ENCODE results near the gene HRCT1.
"Not testable (repeated sequence)": the region's sequence is repeated elsewhere in the genome, so short reads cannot be mapped to it uniquely, and the experiment has no call there.

The HRCT1 gene

GRCh38 chr9:35907711-35908503 is 1.9 kb downstream of the HRCT1 start:
- FAIRE-seq (no peak), DNase-seq (ENCODE audit: insufficient read length, low spot score) (no peak)
- TF ChIP-seq SPI1 (IDR thresholded peaks at IDR 0.05; ENCODE audit: low read depth, low read length) (no peak), TAF1 (IDR thresholded peaks at IDR 0.05; ENCODE audit: low read depth, low read length) (no peak), PAX5 (IDR thresholded peaks at IDR 0.05; ENCODE audit: insufficient read depth, low read length, severe bottlenecking) (no peak), POU2F2 (IDR thresholded peaks at IDR 0.05; ENCODE audit: low read depth, low read length) (no peak), POLR2AphosphoS5 (IDR thresholded peaks at IDR 0.05; ENCODE audit: low read depth, low read length) (no peak), POLR2A (IDR thresholded peaks at IDR 0.05; ENCODE audit: low read depth, low read length) (no peak)

GRCh38 chr9:35908504-35909125 is 2.6 kb downstream of the HRCT1 start:
- DNase-seq (ENCODE audit: insufficient read length, low spot score) = no peak
- TF ChIP-seq TAF1 (IDR thresholded peaks at IDR 0.05; ENCODE audit: low read depth, low read length) = no peak
- TF ChIP-seq POU2F2 (IDR thresholded peaks at IDR 0.05; ENCODE audit: low read depth, low read length) = no peak
- no peak for TF ChIP-seq SPI1 (IDR thresholded peaks at IDR 0.05; ENCODE audit: low read depth, low read length)
- TF ChIP-seq POLR2AphosphoS5 (IDR thresholded peaks at IDR 0.05; ENCODE audit: low read depth, low read length) = no peak
- TF ChIP-seq POLR2A (IDR thresholded peaks at IDR 0.05; ENCODE audit: low read depth, low read length) = no peak
- TF ChIP-seq PAX5 (IDR thresholded peaks at IDR 0.05; ENCODE audit: insufficient read depth, low read length, severe bottlenecking) = no peak
- FAIRE-seq = no peak

GRCh38 chr9:35909274-35909673 is 3.3 kb downstream of the HRCT1 start, which contains the start of gene SPAAR:
TSS of gene SPAAR (plus strand) at chr9:35909490. CDS start at chr9:35910464, 974 bp downstream.
- FAIRE-seq = no peak
- DNase-seq (ENCODE audit: insufficient read length, low spot score) = no peak
- TF ChIP-seq POLR2A (IDR thresholded peaks at IDR 0.05; ENCODE audit: low read depth, low read length) (no peak), PAX5 (IDR thresholded peaks at IDR 0.05; ENCODE audit: insufficient read depth, low read length, severe bottlenecking) (no peak), POLR2AphosphoS5 (IDR thresholded peaks at IDR 0.05; ENCODE audit: low read depth, low read length) (no peak), SPI1 (IDR thresholded peaks at IDR 0.05; ENCODE audit: low read depth, low read length) (no peak), POU2F2 (IDR thresholded peaks at IDR 0.05; ENCODE audit: low read depth, low read length) (no peak), TAF1 (IDR thresholded peaks at IDR 0.05; ENCODE audit: low read depth, low read length) (no peak)

- DNase-seq (ENCODE audit: insufficient read length, low spot score) = no peak
- FAIRE-seq = no peak
These were observed 3.9 kb downstream of the HRCT1 start for GRCh38 chr9:35909687-35910612.

GRCh38 chr9:35910613-35911359 is 4.8 kb downstream of the HRCT1 start:
- TF ChIP-seq POLR2A (IDR thresholded peaks at IDR 0.05; ENCODE audit: low read depth, low read length) = no peak
- no peak for TF ChIP-seq PAX5 (IDR thresholded peaks at IDR 0.05; ENCODE audit: insufficient read depth, low read length, severe bottlenecking)
- TF ChIP-seq POU2F2 (IDR thresholded peaks at IDR 0.05; ENCODE audit: low read depth, low read length) = no peak
- no peak for TF ChIP-seq TAF1 (IDR thresholded peaks at IDR 0.05; ENCODE audit: low read depth, low read length)
- no peak for TF ChIP-seq POLR2AphosphoS5 (IDR thresholded peaks at IDR 0.05; ENCODE audit: low read depth, low read length)
- TF ChIP-seq SPI1 (IDR thresholded peaks at IDR 0.05; ENCODE audit: low read depth, low read length) = no peak
- DNase-seq (ENCODE audit: insufficient read length, low spot score) = no peak
- no peak for FAIRE-seq

More at GRCh38 chr9:35909687-35910612, 3.9 kb downstream of the HRCT1 start:
- TF ChIP-seq POLR2AphosphoS5 (IDR thresholded peaks at IDR 0.05; ENCODE audit: low read depth, low read length) (no peak), TAF1 (IDR thresholded peaks at IDR 0.05; ENCODE audit: low read depth, low read length) (no peak), SPI1 (IDR thresholded peaks at IDR 0.05; ENCODE audit: low read depth, low read length) (no peak), POLR2A (IDR thresholded peaks at IDR 0.05; ENCODE audit: low read depth, low read length) (no peak), PAX5 (IDR thresholded peaks at IDR 0.05; ENCODE audit: insufficient read depth, low read length, severe bottlenecking) (no peak), POU2F2 (IDR thresholded peaks at IDR 0.05; ENCODE audit: low read depth, low read length) (no peak)

GRCh38 chr9:35911690-35912089 is 5.7 kb downstream of the HRCT1 start:
- FAIRE-seq (no peak), DNase-seq (ENCODE audit: insufficient read length, low spot score) (no peak)
- TF ChIP-seq PAX5 (IDR thresholded peaks at IDR 0.05; ENCODE audit: insufficient read depth, low read length, severe bottlenecking) (no peak), POU2F2 (IDR thresholded peaks at IDR 0.05; ENCODE audit: low read depth, low read length) (no peak), POLR2A (IDR thresholded peaks at IDR 0.05; ENCODE audit: low read depth, low read length) (no peak), SPI1 (IDR thresholded peaks at IDR 0.05; ENCODE audit: low read depth, low read length) (no peak), POLR2AphosphoS5 (IDR thresholded peaks at IDR 0.05; ENCODE audit: low read depth, low read length) (no peak)

GRCh38 chr9:35912791-35913400 is 6.9 kb downstream of the HRCT1 start:
- FAIRE-seq = no peak
- no peak for TF ChIP-seq POLR2AphosphoS5 (IDR thresholded peaks at IDR 0.05; ENCODE audit: low read depth, low read length)
- no peak for TF ChIP-seq POU2F2 (IDR thresholded peaks at IDR 0.05; ENCODE audit: low read depth, low read length)
- no peak for TF ChIP-seq SPI1 (IDR thresholded peaks at IDR 0.05; ENCODE audit: low read depth, low read length)
- no peak for TF ChIP-seq POLR2A (IDR thresholded peaks at IDR 0.05; ENCODE audit: low read depth, low read length)
- no peak for TF ChIP-seq PAX5 (IDR thresholded peaks at IDR 0.05; ENCODE audit: insufficient read depth, low read length, severe bottlenecking)
- no peak for TF ChIP-seq TAF1 (IDR thresholded peaks at IDR 0.05; ENCODE audit: low read depth, low read length)
- no peak for DNase-seq (ENCODE audit: insufficient read length, low spot score)

- FAIRE-seq; DNase-seq (ENCODE audit: insufficient read length, low spot score): not testable (repeated sequence)
These were observed 7.4 kb downstream of the HRCT1 start for GRCh38 chr9:35913429-35913828.

All from GM12891 (cell line).